Measurements from ENCODE around the gene NUTM1. TPM values are rescaled to one million over a fixed set of nuclear protein-coding genes. Genes with fewer than 3 reads are reported as not detected.
"Not testable (repeated sequence)": the region's sequence is repeated elsewhere in the genome, so short reads cannot be mapped to it uniquely, and the experiment has no call there.

Gene NUTM1
- total RNA-seq, 2 donors from 2014 or later, result not detected

GRCh38 chr15:34381829-34382521 lies 38.9 kb downstream of the NUTM1 start:
- not testable (repeated sequence) for H3K27me3 Mint-ChIP-seq; H3K4me1 Mint-ChIP-seq (ENCODE audit: low read depth in 2 of 2); H3K36me3 Mint-ChIP-seq; DNase-seq (ENCODE audit: low spot score); ATAC-seq; H3K9me3 Mint-ChIP-seq; H3K4me3 Mint-ChIP-seq; H3K27ac Mint-ChIP-seq

- H3K4me3 Mint-ChIP-seq; H3K27me3 Mint-ChIP-seq; H3K36me3 Mint-ChIP-seq; H3K9me3 Mint-ChIP-seq; DNase-seq (ENCODE audit: low spot score); H3K27ac Mint-ChIP-seq; H3K4me1 Mint-ChIP-seq (ENCODE audit: low read depth in 2 of 2); ATAC-seq: not testable (repeated sequence)
These were observed 46.5 kb downstream of the NUTM1 start for GRCh38 chr15:34389594-34390086.

- not testable (repeated sequence) for H3K36me3 Mint-ChIP-seq; H3K4me1 Mint-ChIP-seq (ENCODE audit: low read depth in 2 of 2); H3K27ac Mint-ChIP-seq; H3K4me3 Mint-ChIP-seq; ATAC-seq; H3K9me3 Mint-ChIP-seq; DNase-seq (ENCODE audit: low spot score); H3K27me3 Mint-ChIP-seq
These were observed 49.9 kb downstream of the NUTM1 start for GRCh38 chr15:34392981-34393380.

- H3K27me3 Mint-ChIP-seq; H3K27ac Mint-ChIP-seq; H3K36me3 Mint-ChIP-seq; H3K9me3 Mint-ChIP-seq; H3K4me1 Mint-ChIP-seq (ENCODE audit: low read depth in 2 of 2); H3K4me3 Mint-ChIP-seq: not testable (repeated sequence)
- DNase-seq (ENCODE audit: low spot score), result peak; percentile 62
- peak; percentile 95 for ATAC-seq
These were observed 54.6 kb downstream of the NUTM1 start for GRCh38 chr15:34397637-34398259.

- not testable (repeated sequence) for H3K27ac Mint-ChIP-seq; H3K36me3 Mint-ChIP-seq; H3K27me3 Mint-ChIP-seq; H3K9me3 Mint-ChIP-seq; DNase-seq (ENCODE audit: low spot score); H3K4me1 Mint-ChIP-seq (ENCODE audit: low read depth in 2 of 2); H3K4me3 Mint-ChIP-seq
- ATAC-seq, result peak; percentile 73 to 88
These were observed 60.1 kb downstream of the NUTM1 start for GRCh38 chr15:34403160-34403598.

GRCh38 chr15:34403899-34404298 lies 60.8 kb downstream of the NUTM1 start:
- H3K36me3 Mint-ChIP-seq; H3K4me3 Mint-ChIP-seq; H3K4me1 Mint-ChIP-seq (ENCODE audit: low read depth in 2 of 2); H3K27ac Mint-ChIP-seq; H3K9me3 Mint-ChIP-seq; H3K27me3 Mint-ChIP-seq; DNase-seq (ENCODE audit: low spot score): not testable (repeated sequence)
- ATAC-seq, result peak; percentile 37 to 69

Other genes with a start within 250 kb of the NUTM1 start
- gene EMC7, start 241.5 kb upstream of the NUTM1 start, total RNA-seq, result 10 to 100 TPM; 57.7 to 90.2 TPM
- 1 to 10 TPM; 3.4 to 4.4 TPM for gene PGBD4, start 241.2 kb upstream of the NUTM1 start, total RNA-seq
- 10 to 100 TPM; 39.2 to 79.6 TPM for gene KATNBL1, start 133.2 kb upstream of the NUTM1 start, total RNA-seq
- gene EMC4, start 118.3 kb upstream of the NUTM1 start, total RNA-seq, result 100 to 1,000 TPM in 1 of 2 donors, 10 to 100 TPM in 1; 93.1 to 102 TPM
- gene SLC12A6, start 5.5 kb upstream of the NUTM1 start, total RNA-seq, result 10 to 100 TPM; 49.5 to 67.3 TPM
- gene NOP10, start 179 bp upstream of the NUTM1 start, total RNA-seq, result 100 to 1,000 TPM; 196 to 250 TPM
- 10 to 100 TPM; 46.8 to 96.5 TPM for gene LPCAT4, start 23.9 kb downstream of the NUTM1 start, total RNA-seq
- 100 to 1,000 TPM; 228 to 360 TPM for gene GOLGA8A, start 94.5 kb downstream of the NUTM1 start, total RNA-seq
- gene GOLGA8B, start 240.3 kb downstream of the NUTM1 start, total RNA-seq, result 100 to 1,000 TPM; 115 to 234 TPM

All from natural killer cell treated with Interleukin-12 subunit alpha and Interleukin-12 subunit beta and Interleukin-15 and Interleukin-18, amount 100 ng/mL, for 72 hours (primary cell).